Measurements from ENCODE around the gene PCIF1. TPM values are rescaled to one million over a fixed set of nuclear protein-coding genes. Genes with fewer than 3 reads are reported as not detected.

The PCIF1 gene
- total and polyA plus RNA-seq, 2 experiments from 2014 or later = 41.2 to 43.8 TPM

DNA sequence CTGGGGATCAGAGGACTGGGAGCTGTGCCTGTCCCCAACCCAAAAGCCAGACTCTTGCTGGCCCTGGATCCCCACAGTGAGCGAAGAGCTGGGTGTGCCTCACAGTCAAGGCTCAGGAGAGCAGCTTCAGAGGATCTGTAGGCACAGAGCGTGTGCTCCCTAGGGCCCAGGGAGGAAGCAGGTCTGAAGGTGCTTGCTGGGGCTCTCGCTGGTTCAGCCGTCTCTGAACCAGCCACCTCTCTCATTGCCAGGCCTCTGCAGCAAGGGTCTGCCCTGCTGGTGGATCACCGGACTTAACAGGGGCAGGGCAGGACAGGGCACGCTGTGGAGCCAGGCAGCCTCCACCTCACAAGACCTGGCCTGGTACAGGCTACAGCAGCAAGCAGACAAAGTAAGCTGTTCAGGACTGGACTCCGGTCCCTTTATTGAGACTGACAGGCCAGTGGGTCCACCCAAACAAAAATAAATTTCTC is 13.8 kb downstream of the PCIF1 start:
- H3K4me1 ChIP-seq (ENCODE audit: low read depth) = no peaks in the 10 kb centered on the region
- H3K9me3 ChIP-seq (ENCODE audit: low read depth) = no peaks in the 10 kb centered on the region
- peaks cover 65% of the 10 kb centered on the region for H3K36me3 ChIP-seq
- no peaks in the 10 kb centered on the region for H3K27me3 ChIP-seq
- peak overlapping the region; percentile 28 for H3K27ac ChIP-seq
- no peak overlapping the region for H3K4me3 ChIP-seq
- TF ChIP-seq, protein P1, sequence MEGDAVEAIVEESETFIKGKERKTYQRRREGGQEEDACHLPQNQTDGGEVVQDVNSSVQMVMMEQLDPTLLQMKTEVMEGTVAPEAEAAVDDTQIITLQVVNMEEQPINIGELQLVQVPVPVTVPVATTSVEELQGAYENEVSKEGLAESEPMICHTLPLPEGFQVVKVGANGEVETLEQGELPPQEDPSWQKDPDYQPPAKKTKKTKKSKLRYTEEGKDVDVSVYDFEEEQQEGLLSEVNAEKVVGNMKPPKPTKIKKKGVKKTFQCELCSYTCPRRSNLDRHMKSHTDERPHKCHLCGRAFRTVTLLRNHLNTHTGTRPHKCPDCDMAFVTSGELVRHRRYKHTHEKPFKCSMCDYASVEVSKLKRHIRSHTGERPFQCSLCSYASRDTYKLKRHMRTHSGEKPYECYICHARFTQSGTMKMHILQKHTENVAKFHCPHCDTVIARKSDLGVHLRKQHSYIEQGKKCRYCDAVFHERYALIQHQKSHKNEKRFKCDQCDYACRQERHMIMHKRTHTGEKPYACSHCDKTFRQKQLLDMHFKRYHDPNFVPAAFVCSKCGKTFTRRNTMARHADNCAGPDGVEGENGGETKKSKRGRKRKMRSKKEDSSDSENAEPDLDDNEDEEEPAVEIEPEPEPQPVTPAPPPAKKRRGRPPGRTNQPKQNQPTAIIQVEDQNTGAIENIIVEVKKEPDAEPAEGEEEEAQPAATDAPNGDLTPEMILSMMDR (IDR thresholded peaks at IDR 0.05; ENCODE audit: low read depth, low read length) = no peak
- no peak for DNase-seq (ENCODE audit: low read depth in 1 of 2, low spot score in 1 of 2)

DNA sequence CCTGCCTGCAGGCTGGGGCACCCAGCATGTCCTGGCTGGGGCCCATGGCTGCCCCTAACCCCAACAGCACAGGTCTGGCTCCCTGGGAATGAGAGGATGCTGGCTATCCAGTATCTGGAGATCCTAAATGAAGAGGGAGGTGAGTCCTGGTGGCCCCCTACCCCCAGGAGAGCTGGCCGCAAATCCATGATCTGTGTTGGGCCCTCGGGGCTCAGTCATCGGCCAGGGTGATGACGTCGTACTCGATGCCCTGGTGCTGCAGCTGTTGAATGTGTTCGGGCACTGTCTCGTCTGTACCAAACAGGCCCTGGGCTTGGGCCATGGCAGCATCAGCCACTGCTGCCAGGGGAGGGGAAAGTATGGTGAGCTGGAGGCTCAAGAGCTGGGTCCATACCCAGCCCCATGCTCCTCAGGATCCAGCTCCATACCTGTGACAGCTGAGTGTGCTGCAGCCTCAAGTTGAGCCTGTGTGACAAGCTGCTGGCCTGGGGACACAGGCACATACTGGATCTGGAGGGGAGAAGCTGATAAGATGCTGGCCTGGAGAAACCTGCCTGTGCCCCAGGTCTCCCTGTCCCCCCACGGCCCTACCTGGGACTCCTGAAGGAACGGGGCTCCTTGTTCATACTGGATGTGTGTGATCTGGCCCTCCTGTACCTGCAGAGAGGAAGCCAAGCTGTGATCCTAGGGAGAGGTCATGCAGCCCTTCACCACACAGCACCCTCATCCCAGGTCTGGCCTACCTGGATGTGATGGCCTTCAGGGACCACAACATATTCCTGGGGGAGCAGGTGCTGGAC is 14.5 kb downstream of the PCIF1 start:
- TF ChIP-seq, protein P1 (IDR thresholded peaks at IDR 0.05; ENCODE audit: low read depth, low read length) = no peak
- H3K4me1 ChIP-seq (ENCODE audit: low read depth) = no peaks in the 10 kb centered on the region
- no peaks in the 10 kb centered on the region for H3K9me3 ChIP-seq (ENCODE audit: low read depth)
- no peak for DNase-seq (ENCODE audit: low read depth in 1 of 2, low spot score in 1 of 2)
- no peak overlapping the region for H3K4me3 ChIP-seq
- no peaks in the 10 kb centered on the region for H3K27me3 ChIP-seq
- peak overlapping the region; percentile 28 for H3K27ac ChIP-seq
- H3K36me3 ChIP-seq = peaks cover 58% of the 10 kb centered on the region

DNA sequence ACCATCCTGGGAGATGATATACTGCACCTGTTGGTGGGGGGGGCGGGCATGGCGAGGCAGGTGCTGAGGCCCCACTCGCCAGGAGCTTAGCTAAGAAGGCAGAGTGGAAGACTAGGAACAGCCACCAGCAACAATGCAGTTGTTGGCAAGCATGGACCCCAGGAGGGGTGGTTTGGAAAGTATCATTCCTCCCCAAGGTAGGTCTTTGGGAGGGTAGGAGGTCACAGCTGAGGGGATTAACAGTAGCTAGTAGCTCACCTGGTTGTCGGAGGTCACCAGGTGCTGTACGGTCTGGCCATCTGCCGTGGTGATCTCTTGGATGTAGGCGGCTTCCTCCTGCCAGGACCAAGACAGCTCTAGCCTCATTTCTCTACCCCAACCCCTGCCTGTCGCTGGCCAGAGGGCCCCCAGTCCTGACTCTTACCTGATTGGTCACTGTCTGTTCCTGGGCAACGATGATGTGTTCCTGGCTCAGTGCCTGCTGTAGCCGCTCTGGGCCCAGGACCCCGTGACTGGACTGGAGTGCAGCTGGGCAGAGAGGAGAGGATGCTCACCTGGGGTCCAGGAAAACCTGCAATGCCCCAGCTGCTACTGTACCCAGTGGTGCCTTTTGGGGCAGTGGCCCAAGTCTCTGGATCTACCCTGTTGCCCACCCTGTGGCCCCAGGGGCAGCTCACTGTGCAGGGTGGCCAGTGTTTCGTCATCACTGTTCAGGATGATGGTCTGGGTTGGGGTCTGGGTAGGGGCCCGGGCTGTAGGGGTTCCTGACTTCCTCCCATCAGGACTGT is 15.3 kb downstream of the PCIF1 start:
- Histone ChIP-seq H3K27ac (peak overlapping the region; percentile 21), H3K27me3 (no peaks in the 10 kb centered on the region), H3K36me3 (peaks cover 51% of the 10 kb centered on the region), H3K9me3 (ENCODE audit: low read depth) (no peaks in the 10 kb centered on the region), H3K4me3 (no peak overlapping the region), H3K4me1 (ENCODE audit: low read depth) (no peaks in the 10 kb centered on the region)
- TF ChIP-seq, protein P1 (IDR thresholded peaks at IDR 0.05; ENCODE audit: low read depth, low read length) = no peak
- DNase-seq (ENCODE audit: low read depth in 1 of 2, low spot score in 1 of 2) = no peak

DNA sequence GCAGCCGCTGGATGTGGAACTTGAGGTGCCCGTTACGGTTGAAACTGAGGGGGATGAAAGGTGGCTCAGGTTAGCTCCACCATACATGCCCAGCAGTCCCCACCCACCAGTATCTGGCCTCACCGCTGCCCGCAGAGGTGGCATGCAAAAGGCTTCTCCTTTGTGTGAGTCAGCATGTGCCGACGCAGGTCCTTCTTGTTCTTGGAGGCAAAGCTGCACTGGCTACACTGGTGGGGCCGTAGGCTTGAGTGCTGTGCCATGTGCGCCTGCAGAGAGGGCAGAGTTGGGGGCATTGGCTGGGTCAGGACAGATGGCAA is 15.8 kb downstream of the PCIF1 start:
- H3K36me3 ChIP-seq = peaks cover 46% of the 10 kb centered on the region
- H3K9me3 ChIP-seq (ENCODE audit: low read depth) = no peaks in the 10 kb centered on the region

More for the DNA sequence above, 15.8 kb downstream of the PCIF1 start:
- no peak overlapping the region for H3K4me3 ChIP-seq
- TF ChIP-seq, protein P1 (IDR thresholded peaks at IDR 0.05; ENCODE audit: low read depth, low read length) = no peak
- no peaks in the 10 kb centered on the region for H3K4me1 ChIP-seq (ENCODE audit: low read depth)
- peak overlapping the region; percentile 21 for H3K27ac ChIP-seq
- no peaks in the 10 kb centered on the region for H3K27me3 ChIP-seq
- no peak for DNase-seq (ENCODE audit: low read depth in 1 of 2, low spot score in 1 of 2)

Data from cardiac muscle cell (in vitro differentiated cells and primary cell).